Activated naive CD4-positive, alpha-beta T cell treated with anti-CD3 and anti-CD28 coated beads, Interleukin-2, amount 50 U/mL, for 24 hours (primary cell): ENCODE measurements around the gene ELOB.
A peak's percentile ranks its signal among the peaks of the same experiment; 100 is the strongest.

ENCODE experiments used
- H3K27ac Mint-ChIP-seq: one replicate; pipeline ENCODE4 v1.8.0; 2021; ENCODE audit warnings: mild to moderate bottlenecking, mixed read lengths
- H3K27me3 Mint-ChIP-seq: one replicate; pipeline ENCODE4 v1.8.0; 2021; ENCODE audit warnings: mixed read lengths
- H3K36me3 Mint-ChIP-seq: one replicate; pipeline ENCODE4 v1.8.0; 2021; ENCODE audit warnings: mixed read lengths
- H3K4me1 Mint-ChIP-seq: one replicate; pipeline ENCODE4 v1.8.0; 2021; ENCODE audit warnings: mixed read lengths
- H3K4me3 Mint-ChIP-seq: one replicate; pipeline ENCODE4 v1.8.0; 2021; ENCODE audit warnings: mild to moderate bottlenecking, mixed read lengths
- H3K9me3 Mint-ChIP-seq: one replicate; pipeline ENCODE4 v1.8.0; 2021; ENCODE audit warnings: mixed read lengths

ELOB gene

GRCh38 chr16:2767140-2767731, 9.8 kb downstream of the ELOB start:
- H3K4me3 Mint-ChIP-seq: no peak overlapping the region
- no peaks in the 10 kb centered on the region for H3K27me3 Mint-ChIP-seq
- H3K27ac Mint-ChIP-seq: no peak overlapping the region
- no peaks in the 10 kb centered on the region for H3K9me3 Mint-ChIP-seq
- H3K36me3 Mint-ChIP-seq: peaks cover 34% of the 10 kb centered on the region
- peaks cover 12% of the 10 kb centered on the region for H3K4me1 Mint-ChIP-seq

GRCh38 chr16:2766430-2767139, 10.5 kb downstream of the ELOB start:
- Mint-ChIP-seq H3K27ac (peak overlapping the region; percentile 35), H3K36me3 (peaks cover 37% of the 10 kb centered on the region), H3K9me3 (no peaks in the 10 kb centered on the region), H3K4me1 (peaks cover 12% of the 10 kb centered on the region), H3K27me3 (no peaks in the 10 kb centered on the region), H3K4me3 (no peak overlapping the region)

GRCh38 chr16:2765462-2766404, 11.3 kb downstream of the ELOB start:
- H3K27me3 Mint-ChIP-seq: no peaks in the 10 kb centered on the region
- no peaks in the 10 kb centered on the region for H3K9me3 Mint-ChIP-seq
- peaks cover 18% of the 10 kb centered on the region for H3K4me1 Mint-ChIP-seq
- H3K4me3 Mint-ChIP-seq: no peak overlapping the region
- H3K27ac Mint-ChIP-seq: no peak overlapping the region
- peaks cover 43% of the 10 kb centered on the region for H3K36me3 Mint-ChIP-seq

GRCh38 chr16:2764718-2765117, 12.4 kb downstream of the ELOB start:
- no peak overlapping the region for H3K4me3 Mint-ChIP-seq
- peaks cover 25% of the 10 kb centered on the region for H3K4me1 Mint-ChIP-seq
- H3K27me3 Mint-ChIP-seq: no peaks in the 10 kb centered on the region
- H3K9me3 Mint-ChIP-seq: no peaks in the 10 kb centered on the region
- no peak overlapping the region for H3K27ac Mint-ChIP-seq
- H3K36me3 Mint-ChIP-seq: peaks cover 45% of the 10 kb centered on the region

DNA sequence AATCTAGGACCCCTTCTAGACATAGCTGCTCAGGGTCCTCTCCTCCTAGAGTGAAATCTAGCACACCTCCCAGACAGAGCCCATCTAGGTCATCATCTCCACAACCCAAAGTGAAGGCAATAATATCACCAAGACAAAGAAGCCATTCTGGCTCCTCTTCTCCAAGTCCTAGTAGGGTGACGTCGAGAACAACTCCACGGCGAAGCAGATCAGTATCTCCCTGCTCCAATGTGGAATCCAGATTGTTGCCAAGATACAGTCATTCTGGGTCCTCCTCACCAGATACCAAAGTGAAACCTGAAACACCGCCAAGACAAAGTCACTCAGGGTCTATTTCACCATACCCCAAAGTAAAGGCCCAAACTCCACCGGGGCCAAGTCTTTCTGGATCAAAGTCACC, 13.9 kb downstream of the ELOB start:
- Mint-ChIP-seq H3K36me3 (peaks cover 46% of the 10 kb centered on the region), H3K27ac (no peak overlapping the region), H3K9me3 (no peaks in the 10 kb centered on the region), H3K4me3 (no peak overlapping the region), H3K27me3 (no peaks in the 10 kb centered on the region), H3K4me1 (peaks cover 32% of the 10 kb centered on the region)

DNA sequence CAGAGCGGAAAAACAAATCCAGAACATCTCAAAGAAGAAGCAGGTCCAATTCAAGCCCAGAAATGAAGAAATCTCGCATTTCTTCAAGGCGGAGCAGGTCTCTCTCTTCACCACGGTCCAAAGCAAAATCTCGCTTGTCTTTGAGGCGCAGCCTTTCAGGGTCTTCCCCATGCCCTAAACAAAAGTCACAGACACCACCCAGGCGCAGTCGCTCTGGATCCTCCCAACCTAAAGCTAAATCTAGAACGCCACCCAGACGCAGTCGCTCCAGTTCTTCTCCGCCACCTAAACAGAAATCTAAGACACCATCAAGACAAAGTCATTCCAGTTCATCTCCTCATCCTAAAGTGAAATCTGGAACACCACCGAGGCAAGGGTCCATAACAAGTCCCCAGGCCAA, 14.4 kb downstream of the ELOB start:
- Mint-ChIP-seq H3K27ac (no peak overlapping the region), H3K4me1 (peaks cover 34% of the 10 kb centered on the region), H3K4me3 (no peak overlapping the region), H3K27me3 (no peaks in the 10 kb centered on the region), H3K9me3 (no peaks in the 10 kb centered on the region), H3K36me3 (peaks cover 48% of the 10 kb centered on the region)

GRCh38 chr16:2761886-2762583, 15.0 kb downstream of the ELOB start:
- H3K27me3 Mint-ChIP-seq: no peaks in the 10 kb centered on the region
- H3K4me1 Mint-ChIP-seq: peaks cover 40% of the 10 kb centered on the region
- no peaks in the 10 kb centered on the region for H3K9me3 Mint-ChIP-seq
- H3K4me3 Mint-ChIP-seq: no peak overlapping the region
- H3K27ac Mint-ChIP-seq: peak overlapping the region; percentile 53
- H3K36me3 Mint-ChIP-seq: peaks cover 48% of the 10 kb centered on the region

DNA sequence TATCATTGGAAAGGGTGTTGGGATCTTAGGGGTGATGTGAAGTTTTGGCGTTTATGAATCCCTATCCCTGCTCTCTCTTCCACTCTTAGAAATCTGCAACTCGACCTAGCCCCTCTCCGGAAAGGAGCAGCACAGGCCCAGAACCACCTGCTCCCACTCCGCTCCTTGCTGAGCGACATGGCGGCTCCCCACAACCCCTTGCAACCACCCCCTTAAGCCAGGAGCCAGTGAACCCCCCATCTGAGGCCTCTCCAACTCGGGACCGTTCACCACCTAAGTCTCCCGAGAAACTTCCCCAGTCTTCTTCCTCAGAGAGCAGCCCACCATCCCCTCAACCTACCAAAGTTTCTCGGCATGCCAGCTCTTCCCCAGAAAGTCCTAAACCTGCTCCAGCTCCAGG, 15.6 kb downstream of the ELOB start:
- no peaks in the 10 kb centered on the region for H3K27me3 Mint-ChIP-seq
- H3K36me3 Mint-ChIP-seq: peaks cover 47% of the 10 kb centered on the region
- no peaks in the 10 kb centered on the region for H3K9me3 Mint-ChIP-seq
- peaks cover 44% of the 10 kb centered on the region for H3K4me1 Mint-ChIP-seq
- H3K27ac Mint-ChIP-seq: no peak overlapping the region
- H3K4me3 Mint-ChIP-seq: no peak overlapping the region

DNA sequence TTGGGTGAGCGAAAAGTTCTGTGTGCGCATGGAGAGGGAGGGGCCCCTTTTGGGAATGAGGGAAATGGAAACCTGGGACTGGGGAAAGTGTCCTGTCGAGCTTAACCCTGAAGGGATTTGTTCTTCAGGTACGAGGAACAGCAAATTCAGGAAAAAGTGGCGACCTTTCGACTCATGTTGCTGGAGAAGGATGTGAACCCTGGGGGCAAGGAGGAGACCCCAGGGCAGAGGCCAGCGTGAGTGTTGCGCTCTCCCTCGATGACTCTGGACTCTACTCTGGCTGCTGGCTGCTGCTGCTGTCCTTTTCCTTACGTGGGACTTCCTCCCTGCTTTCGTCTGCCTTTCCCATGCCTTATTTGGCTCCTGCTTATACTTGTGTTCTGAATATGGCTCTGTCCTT, 19.7 kb downstream of the ELOB start:
- peak overlapping the region; percentile 12 for H3K27ac Mint-ChIP-seq
- H3K27me3 Mint-ChIP-seq: no peaks in the 10 kb centered on the region
- H3K9me3 Mint-ChIP-seq: no peaks in the 10 kb centered on the region
- H3K36me3 Mint-ChIP-seq: peaks cover 33% of the 10 kb centered on the region
- H3K4me1 Mint-ChIP-seq: peaks cover 67% of the 10 kb centered on the region
- H3K4me3 Mint-ChIP-seq: no peak overlapping the region

DNA sequence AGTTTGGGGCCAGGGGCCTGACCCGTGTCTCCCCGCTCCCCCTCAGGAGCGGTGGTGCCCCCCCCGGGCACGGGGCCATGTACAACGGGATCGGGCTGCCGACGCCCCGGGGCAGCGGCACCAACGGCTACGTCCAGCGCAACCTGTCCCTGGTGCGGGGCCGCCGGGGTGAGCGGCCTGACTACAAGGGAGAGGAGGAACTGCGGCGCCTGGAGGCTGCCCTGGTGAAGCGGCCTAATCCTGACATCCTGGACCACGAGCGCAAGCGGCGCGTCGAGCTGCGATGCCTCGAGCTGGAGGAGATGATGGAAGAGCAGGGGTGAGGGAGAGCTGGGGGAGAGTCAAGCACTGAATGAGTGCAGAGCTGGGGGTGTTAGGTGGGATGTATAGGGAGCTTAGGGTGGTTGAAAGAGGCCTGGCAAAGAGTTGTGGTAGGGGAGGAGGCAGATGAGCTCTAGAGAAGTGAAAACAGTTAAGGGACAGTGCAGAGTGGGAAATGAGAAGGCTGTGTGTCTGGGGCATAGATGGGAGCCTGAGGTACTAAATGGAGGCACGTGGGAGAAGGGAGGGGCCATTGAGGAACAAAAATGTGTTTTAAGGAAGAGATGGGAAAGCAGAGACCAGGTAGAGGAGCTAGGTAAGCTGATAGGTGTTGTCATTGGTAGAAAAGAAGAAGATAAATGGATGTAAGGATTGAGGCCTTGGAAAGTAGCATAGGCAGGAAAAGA, 20.6 kb downstream of the ELOB start:
- H3K4me1 Mint-ChIP-seq: peaks cover 69% of the 10 kb centered on the region
- H3K27ac Mint-ChIP-seq: peak overlapping the region; percentile 90
- no peaks in the 10 kb centered on the region for H3K9me3 Mint-ChIP-seq
- H3K36me3 Mint-ChIP-seq: peaks cover 31% of the 10 kb centered on the region
- H3K27me3 Mint-ChIP-seq: no peaks in the 10 kb centered on the region
- H3K4me3 Mint-ChIP-seq: peak overlapping the region; percentile 3

GRCh38 chr16:2755158-2755557, 21.9 kb downstream of the ELOB start:
- Mint-ChIP-seq H3K36me3 (peaks cover 23% of the 10 kb centered on the region), H3K27me3 (no peaks in the 10 kb centered on the region), H3K4me1 (peaks cover 63% of the 10 kb centered on the region), H3K4me3 (peak overlapping the region; percentile 99), H3K27ac (peak overlapping the region; percentile 79), H3K9me3 (no peaks in the 10 kb centered on the region)

- Mint-ChIP-seq H3K36me3 (peaks cover 20% of the 10 kb centered on the region), H3K27me3 (no peaks in the 10 kb centered on the region), H3K4me3 (peak overlapping the region; percentile 99), H3K27ac (peak overlapping the region; percentile 97), H3K4me1 (peaks cover 52% of the 10 kb centered on the region), H3K9me3 (no peaks in the 10 kb centered on the region)
These were observed 23.4 kb downstream of the ELOB start for GRCh38 chr16:2753733-2754020.

- peaks cover 18% of the 10 kb centered on the region for H3K36me3 Mint-ChIP-seq
These were observed 24.0 kb downstream of the ELOB start for GRCh38 chr16:2752850-2753732.

More at GRCh38 chr16:2752850-2753732, 24.0 kb downstream of the ELOB start:
- Mint-ChIP-seq H3K4me1 (peaks cover 47% of the 10 kb centered on the region), H3K9me3 (no peaks in the 10 kb centered on the region), H3K27ac (peak overlapping the region; percentile 97), H3K4me3 (peak overlapping the region; percentile 99), H3K27me3 (no peaks in the 10 kb centered on the region)
